GM18951 (cell line): ENCODE data around the gene RAD51B.
"Not testable (repeated sequence)": the region's sequence is repeated elsewhere in the genome, so short reads cannot be mapped to it uniquely, and the experiment has no call there.

Experiments used
- POLR2A ChIP-seq: IDR thresholded peaks from 4 replicates; pipeline ENCODE4 v1.6.1; 2011; ENCODE audit warnings: mild to moderate bottlenecking; ENCODE audit not compliant: insufficient read length, insufficient read depth; ENCODE audit errors: extremely low read depth
- in situ Hi-C: fragments of 300-500 bp; cut with MboI; formaldehyde crosslinking; loops from one replicate; pipeline ENCODE4 v1.12.0; 2022; ENCODE audit warnings: low sequenced_read_pairs, mixed read lengths, inconsistent platforms; ENCODE audit not compliant: unreplicated experiment

RAD51B gene

DNA sequence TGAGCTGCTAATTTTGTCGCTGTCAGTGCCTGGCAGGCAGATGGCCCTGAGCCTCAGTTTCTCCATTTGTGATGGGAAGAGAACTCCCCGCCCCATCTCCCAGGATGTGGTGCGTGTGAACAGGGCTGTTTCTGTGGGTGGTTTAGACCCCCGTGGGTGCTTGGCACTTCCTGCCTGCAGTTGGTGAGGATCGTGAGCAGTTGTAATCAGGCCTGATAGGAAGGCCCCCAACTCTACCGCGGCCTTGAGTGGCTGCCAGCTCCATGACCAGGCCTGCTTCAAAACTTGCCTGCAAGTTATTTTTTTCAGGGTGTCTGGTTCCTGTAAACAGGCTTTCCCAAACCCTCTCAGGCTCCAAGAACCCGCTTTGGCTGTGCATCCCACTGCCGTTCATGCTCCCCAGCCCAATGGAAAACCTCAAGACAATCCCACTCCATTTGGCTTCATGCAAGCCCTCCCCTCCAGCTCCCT, 834.9 kb downstream of the RAD51B start:
- in situ Hi-C loops = no loop called here
- TF ChIP-seq POLR2A = no peak

DNA sequence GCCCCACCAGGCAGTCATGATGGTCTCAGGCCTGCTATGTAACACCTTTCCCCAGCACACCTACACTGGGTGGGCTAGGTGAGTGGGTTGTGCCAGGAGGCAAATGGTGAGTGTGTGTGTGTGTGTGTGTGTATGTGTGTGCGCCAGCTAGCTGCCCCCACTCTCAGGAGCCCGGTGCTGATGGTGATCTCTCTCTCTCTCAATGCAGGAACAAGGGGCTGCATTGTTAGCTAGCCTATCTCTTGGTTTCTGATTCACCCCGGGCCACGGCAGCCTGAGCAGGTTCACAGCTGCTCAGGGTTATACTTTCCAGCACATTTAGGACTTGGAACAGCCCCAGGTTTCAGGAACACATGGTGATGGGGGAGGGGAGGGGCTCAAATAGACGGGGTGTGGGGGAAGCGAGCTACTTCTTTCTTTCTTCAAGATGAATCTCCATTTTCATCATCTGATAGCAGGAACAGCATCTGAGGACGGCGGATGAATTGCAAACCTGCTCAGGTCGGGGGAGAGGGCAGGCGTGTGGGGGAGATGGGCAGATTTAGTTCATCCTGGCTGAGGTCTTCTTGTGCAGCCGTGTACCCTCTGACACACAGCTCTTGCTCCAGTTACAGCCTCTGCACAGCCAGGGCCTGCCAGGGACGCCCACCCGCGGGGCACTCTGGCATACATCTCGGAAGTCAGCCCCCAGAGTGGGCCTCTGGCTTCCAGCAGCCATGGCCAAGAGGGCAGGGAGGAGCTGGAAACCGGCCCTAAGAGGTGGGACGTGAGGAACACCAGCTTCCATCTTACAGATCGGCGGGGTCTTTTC, 835.6 kb downstream of the RAD51B start:
- in situ Hi-C loops = no loop called here
- no peak for TF ChIP-seq POLR2A

DNA sequence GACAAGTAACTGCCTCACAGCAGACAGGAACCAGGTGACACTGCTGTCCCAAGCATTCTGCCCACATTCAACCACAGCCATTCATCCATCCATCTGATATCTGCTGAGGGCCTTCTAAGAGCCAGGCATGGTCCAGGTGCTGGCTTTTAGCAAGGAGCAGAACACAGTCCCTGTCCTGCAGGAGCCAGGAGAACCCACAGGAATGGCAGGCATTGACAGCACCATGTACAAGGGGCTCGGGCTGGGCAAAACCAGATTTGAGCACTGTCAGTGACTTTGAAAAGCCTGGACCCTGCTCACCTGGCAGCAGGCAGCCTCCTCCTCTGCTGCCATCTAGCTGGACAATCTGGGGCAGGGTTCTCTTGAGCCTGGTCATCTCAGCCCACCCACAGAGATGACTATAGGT, 836.3 kb downstream of the RAD51B start:
- in situ Hi-C loops = no loop called here
- TF ChIP-seq POLR2A = no peak

DNA sequence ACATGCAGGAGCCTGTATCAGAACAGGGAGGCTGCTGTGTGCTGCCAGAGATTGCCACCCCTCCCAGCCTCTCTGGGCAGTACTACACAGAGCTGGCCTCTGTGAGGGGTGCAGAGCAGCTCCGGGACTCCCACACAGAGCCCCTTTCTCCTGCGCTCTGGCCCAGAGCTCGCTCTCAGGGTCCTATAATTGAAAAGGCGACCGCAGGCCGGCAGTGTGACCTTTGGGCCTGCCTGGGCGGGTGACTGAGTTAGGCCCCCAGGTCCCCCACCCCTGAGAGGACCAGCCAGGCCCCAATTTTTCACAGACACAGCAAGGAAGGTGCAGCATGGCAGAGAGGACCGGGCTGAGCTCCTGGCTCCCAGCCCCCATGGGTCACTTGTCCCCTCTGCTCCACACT, 836.9 kb downstream of the RAD51B start:
- in situ Hi-C loops = no loop called here
- TF ChIP-seq POLR2A = no peak

DNA sequence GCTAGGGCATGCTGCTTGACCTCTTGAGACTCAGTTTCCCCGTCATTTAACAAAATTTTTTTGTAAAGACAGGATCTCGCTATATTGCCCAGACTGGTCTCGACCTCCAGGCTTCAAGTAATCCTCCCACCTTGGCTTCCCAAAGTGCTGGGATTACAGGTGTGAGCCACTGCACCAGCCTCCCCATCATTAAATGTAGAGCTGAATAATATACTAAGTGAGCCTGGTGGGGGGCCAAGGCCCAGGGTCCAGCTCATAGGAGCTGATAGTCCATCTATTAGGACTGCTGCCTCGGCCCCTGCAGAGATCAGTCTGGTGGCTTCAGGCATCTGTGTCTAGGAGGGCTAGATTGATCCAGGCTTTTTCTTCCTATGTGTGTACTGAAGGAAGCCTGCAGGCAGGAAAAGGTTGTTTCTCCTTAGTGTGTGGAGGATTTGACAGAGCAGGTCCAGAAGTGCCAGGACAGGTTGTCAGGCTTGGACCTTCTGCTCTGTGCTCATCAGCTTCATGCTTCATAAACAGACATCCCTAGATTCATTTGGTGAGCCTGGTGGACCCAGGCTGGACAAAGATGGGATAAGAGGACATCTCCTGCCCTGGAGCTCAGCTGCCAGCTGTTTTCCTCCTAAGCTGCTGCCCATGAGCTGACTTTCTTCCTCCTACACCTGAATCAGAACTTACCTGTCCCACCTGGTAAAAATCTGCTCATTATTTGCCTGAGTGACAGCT, 837.9 kb downstream of the RAD51B start:
- in situ Hi-C loops = no loop called here
- TF ChIP-seq POLR2A = no peak

DNA sequence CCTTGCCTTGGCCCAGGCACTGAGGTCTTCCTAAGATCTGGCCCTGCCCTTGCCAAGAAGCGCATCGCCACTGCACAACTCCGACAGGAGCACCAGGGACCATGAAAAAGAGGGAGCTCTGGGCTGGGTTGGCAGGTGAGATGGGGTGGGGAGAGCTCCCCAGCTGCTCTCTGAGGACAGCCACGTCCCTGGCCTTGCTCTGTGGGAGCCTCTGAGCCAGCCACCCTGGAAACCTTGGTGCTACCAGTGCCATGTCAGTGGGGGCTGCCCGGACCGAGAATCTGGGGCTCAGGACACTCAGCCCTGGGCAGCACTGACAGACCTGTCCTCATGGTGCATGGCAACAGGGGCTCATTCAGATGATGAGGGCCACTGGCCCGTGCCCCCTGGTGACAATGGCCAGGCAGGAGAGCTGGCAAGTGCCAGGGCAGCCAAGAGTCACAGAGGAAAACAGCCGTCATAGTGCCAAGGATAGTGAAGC, 838.5 kb downstream of the RAD51B start:
- in situ Hi-C loops = no loop called here
- TF ChIP-seq POLR2A = no peak

DNA sequence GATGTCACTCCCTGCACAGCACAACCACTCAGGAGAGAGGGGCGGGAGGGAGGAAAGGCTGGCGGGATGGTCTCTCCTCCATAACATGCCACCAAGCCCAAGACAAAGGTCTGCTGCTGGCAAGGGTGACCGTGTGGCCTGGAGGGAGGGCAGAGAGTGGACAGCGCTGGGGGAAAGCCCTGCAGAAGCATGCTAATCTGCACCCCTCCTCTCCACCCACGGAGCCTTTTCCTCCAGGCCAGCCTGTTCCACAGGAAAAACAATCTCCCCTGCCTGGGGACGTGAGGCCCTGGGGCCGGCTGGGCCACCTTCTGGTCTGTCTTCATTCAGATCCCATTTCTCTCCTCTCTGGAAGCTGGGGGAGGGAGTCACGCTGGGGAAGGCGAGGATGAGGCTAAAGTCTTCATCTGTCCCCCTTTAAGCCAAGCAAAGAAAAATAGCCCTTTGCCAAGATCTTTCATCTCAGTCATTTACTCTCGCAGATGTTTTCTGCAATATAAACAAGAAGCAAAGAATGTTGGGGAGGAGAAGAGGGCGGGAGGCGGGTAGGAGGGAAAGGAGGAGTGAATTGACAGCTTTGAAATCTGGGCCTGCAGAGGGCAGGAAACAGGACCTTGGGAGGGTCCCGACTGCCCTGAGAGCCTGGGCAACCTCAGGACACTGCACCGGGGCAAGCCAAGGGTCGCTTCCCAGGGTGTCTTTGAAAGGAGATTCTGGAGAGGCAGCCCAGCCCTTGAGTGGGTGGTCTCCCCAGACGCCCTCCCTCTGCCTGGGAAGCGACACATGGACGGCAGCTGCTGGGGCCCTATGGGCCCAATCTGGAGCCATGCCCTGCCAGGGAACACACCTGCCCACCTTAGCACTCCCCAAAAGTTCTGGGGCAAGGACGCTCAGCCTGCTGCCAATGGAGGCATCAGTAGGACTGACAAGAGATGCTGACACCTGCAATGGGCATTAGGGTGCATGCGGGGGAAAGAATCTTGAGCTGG, 839.7 kb downstream of the RAD51B start:
- TF ChIP-seq POLR2A = no peak
- in situ Hi-C loops = no loop called here

DNA sequence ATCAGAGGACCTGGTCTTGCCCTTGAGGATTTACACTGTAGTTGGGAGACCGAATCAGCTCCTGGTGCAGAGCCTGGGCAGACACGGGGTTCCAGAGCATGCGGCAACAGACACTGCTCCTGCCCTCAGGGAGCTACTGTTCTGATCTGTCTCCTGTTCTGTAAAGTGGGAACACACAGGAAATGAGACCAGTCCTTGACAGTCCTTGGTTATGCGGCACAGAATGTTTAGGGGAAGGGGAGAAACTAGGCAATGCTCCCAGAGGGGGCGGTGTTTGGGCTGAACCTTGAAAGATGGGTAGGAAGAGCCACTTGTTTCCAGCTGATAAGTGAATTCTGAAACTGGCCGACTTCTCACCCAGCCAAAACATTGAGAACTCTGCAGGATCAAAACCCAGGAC, 840.9 kb downstream of the RAD51B start:
- TF ChIP-seq POLR2A = no peak
- in situ Hi-C loops = no loop called here

DNA sequence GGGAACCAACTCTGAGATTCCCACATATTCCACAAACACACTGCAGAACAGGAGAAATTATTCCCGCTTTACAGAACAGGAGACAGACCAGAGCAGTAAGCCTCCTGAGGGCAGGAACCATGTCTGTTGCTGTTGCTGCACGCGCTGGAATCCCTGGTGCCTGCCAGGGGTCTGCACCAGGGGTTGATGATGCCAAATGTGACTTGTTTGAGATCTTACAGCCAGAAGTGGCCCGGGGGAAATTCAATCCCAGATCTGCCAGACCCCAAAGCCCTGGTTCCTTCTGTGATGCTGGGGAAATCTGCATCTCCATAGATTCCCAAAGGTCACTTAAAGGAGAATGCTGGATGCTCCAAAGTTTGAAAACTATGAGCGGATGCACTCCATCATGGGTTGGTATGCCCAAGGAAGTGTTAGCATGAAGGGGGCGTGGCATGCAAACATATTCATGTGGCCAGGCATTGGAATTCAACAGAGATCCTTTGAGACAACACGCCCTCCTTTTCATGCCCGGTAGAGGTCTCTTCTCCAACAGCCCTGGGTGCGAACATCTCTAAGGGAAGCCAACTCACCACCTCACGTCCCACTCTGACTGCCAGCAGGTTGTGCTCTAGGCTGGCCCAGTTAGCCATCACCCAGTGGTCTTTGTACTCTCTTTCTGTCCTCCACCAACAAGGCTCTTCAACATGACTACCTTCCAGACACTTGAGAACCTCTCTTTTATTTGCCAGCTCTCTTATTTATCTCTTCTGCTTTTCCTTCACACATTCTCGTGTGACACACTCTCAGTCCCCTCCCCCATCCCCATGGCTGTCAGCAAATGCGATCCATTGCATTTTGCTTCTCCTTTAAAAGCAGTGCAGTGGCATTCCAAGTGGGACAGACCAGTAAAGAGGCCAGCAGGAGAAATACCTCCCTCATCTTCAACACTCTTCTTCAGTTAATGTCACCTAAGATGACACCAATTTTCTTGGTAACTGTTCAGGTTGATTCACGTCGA, 841.9 kb downstream of the RAD51B start:
- TF ChIP-seq POLR2A = no peak

DNA sequence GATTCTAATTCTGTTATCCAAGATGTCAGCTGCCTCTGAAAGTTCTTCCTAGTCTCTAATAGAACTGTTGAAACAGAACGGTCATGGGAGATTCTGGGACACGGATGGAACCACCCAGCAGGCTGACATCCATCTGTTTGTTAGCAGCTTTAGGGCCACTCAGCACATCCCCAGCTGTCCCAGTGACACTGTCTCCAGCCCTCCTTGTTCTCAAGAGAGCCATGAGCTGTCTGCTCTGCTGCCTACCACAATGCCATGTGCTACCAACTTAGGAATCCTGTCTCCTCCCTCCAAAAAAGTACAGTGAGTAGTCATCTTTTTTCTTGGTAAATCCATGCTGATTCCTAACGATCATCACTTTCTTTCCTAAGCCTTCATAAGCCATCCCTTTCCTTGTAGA, 842.8 kb downstream of the RAD51B start:
- no peak for TF ChIP-seq POLR2A
- in situ Hi-C loops = no loop called here

More for the DNA sequence above, 841.9 kb downstream of the RAD51B start:
- in situ Hi-C loops = no loop called here

DNA sequence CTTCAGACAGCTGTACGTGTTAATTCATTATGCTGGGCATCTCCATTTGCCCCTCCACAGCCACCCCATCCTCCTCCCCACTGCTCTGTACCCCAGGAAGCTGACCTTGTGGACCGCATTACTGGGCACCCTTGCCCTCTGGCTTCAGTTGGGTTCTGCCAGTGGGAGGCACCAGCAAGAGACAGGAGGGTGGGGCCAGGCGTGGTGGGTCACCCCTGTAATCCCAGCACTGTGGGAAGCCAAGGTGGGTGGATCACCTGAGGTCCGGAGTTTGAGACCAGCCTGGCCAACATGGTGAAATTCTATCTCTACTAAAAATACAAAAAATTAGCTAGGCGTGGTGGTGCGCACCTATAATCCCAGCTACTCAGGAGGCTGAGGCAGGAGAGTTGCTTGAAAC, 843.2 kb downstream of the RAD51B start:
- in situ Hi-C loops = not testable (repeated sequence)
